HepG2 (cell line): ENCODE results near the gene TACC3.

Experiments
- BRF2 ChIP-seq: sonication (generic); formaldehyde crosslinking; IDR thresholded peaks from 2 replicates; pipeline ENCODE4 v1.8.1; 2022; ENCODE audit warnings: mild to moderate bottlenecking, missing genetic modification reagents
- CHD2 ChIP-seq: IDR thresholded peaks from 2 replicates; pipeline ENCODE4 v1.6.1; 2011; ENCODE audit warnings: low read depth, low read length, improper control_type of control experiment
- CTCF ChIP-seq: sonication (generic); formaldehyde crosslinking; IDR thresholded peaks from 2 replicates; pipeline ENCODE4 v1.5.0; 2020; ENCODE audit warnings: mild to moderate bottlenecking, missing genetic modification reagents, moderate library complexity
- HMG20A ChIP-seq: IDR thresholded peaks from 2 replicates; pipeline ENCODE4 v1.6.1; 2016; ENCODE audit warnings: borderline replicate concordance
- KLF13 ChIP-seq: sonication (generic); formaldehyde crosslinking; IDR thresholded peaks from 2 replicates; pipeline ENCODE4 v1.4.0; 2020; ENCODE audit warnings: mild to moderate bottlenecking, missing genetic modification reagents
- POLR2AphosphoS5 ChIP-seq: IDR thresholded peaks from 2 replicates; pipeline ENCODE4 v1.6.1; 2012; ENCODE audit warnings: low read depth, low read length
- TF ChIP-seq, protein P1 (sequence below): IDR thresholded peaks from 2 replicates; pipeline ENCODE4 v1.6.1; 2012; ENCODE audit warnings: inconsistent platforms
- TF ChIP-seq, protein P2 (sequence below): IDR thresholded peaks from 2 replicates; pipeline ENCODE4 v1.4.0; 2020; ENCODE audit warnings: mild to moderate bottlenecking, missing genetic modification reagents

DNA sequence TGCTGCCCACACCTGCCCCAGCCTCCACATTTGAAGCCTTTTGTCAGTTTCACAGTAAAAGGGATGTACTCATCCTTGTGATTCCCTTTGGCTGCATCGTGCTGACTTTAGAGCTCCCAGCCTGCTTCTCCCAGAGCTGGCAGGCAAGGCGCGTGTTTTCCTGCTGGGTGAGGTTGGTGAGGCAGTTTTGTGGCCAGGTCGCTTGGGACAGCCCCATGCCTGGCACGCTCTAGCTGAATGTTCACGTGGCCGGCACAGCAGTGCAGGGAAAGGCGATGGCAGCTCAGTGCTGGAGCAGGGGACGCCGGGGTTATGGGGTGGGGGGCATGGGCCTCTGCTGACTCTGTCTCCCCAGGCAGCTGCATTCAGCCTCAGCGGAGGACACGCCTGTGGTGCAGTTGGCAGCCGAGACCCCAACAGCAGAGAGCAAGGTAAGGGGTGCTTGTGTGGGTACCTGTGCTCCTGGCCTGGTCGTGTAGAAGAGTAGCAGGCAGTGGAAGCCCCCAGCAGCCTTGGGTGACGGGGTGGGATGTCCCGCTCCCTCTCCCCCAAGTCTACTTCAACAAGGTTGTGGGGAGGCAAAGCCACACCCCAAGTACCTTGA lies 9.3 kb downstream of the TACC3 start:
- TF ChIP-seq, protein P1, sequence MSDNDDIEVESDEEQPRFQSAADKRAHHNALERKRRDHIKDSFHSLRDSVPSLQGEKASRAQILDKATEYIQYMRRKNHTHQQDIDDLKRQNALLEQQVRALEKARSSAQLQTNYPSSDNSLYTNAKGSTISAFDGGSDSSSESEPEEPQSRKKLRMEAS = no peak
- no peak for TF ChIP-seq BRF2 (CRISPR knock-in tag)
- TF ChIP-seq CTCF = no peak
- no peak for TF ChIP-seq POLR2AphosphoS5
- TF ChIP-seq CHD2 = no peak
- TF ChIP-seq KLF13 = no peak
- TF ChIP-seq HMG20A (CRISPR knock-in tag) = no peak
- TF ChIP-seq, protein P2, sequence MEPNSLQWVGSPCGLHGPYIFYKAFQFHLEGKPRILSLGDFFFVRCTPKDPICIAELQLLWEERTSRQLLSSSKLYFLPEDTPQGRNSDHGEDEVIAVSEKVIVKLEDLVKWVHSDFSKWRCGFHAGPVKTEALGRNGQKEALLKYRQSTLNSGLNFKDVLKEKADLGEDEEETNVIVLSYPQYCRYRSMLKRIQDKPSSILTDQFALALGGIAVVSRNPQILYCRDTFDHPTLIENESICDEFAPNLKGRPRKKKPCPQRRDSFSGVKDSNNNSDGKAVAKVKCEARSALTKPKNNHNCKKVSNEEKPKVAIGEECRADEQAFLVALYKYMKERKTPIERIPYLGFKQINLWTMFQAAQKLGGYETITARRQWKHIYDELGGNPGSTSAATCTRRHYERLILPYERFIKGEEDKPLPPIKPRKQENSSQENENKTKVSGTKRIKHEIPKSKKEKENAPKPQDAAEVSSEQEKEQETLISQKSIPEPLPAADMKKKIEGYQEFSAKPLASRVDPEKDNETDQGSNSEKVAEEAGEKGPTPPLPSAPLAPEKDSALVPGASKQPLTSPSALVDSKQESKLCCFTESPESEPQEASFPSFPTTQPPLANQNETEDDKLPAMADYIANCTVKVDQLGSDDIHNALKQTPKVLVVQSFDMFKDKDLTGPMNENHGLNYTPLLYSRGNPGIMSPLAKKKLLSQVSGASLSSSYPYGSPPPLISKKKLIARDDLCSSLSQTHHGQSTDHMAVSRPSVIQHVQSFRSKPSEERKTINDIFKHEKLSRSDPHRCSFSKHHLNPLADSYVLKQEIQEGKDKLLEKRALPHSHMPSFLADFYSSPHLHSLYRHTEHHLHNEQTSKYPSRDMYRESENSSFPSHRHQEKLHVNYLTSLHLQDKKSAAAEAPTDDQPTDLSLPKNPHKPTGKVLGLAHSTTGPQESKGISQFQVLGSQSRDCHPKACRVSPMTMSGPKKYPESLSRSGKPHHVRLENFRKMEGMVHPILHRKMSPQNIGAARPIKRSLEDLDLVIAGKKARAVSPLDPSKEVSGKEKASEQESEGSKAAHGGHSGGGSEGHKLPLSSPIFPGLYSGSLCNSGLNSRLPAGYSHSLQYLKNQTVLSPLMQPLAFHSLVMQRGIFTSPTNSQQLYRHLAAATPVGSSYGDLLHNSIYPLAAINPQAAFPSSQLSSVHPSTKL (CRISPR knock-in tag) = no peak
